ENCODE data around the gene INKA2. TPM values are rescaled to one million over a fixed set of nuclear protein-coding genes. Genes with fewer than 3 reads are reported as not detected.

INKA2 gene
- total and polyA plus RNA-seq, 7 donors = 1.2 to 5.4 (median 3.0) TPM

DNA sequence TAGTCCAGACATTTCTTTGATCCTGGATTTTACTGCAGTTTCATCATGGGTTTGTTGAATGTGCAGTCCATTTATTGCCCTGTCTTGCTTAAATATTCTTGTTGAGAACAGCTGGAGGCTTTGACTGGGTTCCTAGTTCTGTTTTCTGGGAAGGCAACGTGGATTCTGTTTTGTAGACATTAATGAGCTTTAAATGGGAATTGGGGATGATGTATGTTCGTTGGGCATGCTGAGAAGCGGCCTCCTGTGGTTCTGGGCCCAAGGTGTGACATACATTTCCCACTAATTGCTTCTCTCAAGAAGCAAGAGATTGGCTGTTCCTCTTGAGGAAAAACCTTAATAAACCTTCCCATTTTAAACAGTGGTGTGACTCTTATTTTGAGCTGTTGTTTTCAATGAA is 22.9 kb downstream of the INKA2 start:
- DNase-seq = no peak
- H3K27me3 ChIP-seq = no peaks in the 10 kb centered on the region
- H3K9me3 ChIP-seq = no peaks in the 10 kb centered on the region
- intact Hi-C loops (cut with DNase I) = no loop called here
- peaks cover 0 to 28% (median 3%) of the 10 kb centered on the region in 4 donors for H3K36me3 ChIP-seq
- WGBS, 2 donors = 75 to 77% methylated on average over 3 of the region's 3 CpGs
- no peak overlapping the region for H3K4me3 ChIP-seq
- H3K4me1 ChIP-seq = peaks cover 0 to 24% (median 16%) of the 10 kb centered on the region in 4 donors
- TF ChIP-seq POLR2AphosphoS5 (IDR thresholded peaks at IDR 0.05) (no peak), POLR2A (IDR thresholded peaks at IDR 0.05) (no peak), EP300 (IDR thresholded peaks at IDR 0.05) (no peak)
- TF ChIP-seq, protein P1, sequence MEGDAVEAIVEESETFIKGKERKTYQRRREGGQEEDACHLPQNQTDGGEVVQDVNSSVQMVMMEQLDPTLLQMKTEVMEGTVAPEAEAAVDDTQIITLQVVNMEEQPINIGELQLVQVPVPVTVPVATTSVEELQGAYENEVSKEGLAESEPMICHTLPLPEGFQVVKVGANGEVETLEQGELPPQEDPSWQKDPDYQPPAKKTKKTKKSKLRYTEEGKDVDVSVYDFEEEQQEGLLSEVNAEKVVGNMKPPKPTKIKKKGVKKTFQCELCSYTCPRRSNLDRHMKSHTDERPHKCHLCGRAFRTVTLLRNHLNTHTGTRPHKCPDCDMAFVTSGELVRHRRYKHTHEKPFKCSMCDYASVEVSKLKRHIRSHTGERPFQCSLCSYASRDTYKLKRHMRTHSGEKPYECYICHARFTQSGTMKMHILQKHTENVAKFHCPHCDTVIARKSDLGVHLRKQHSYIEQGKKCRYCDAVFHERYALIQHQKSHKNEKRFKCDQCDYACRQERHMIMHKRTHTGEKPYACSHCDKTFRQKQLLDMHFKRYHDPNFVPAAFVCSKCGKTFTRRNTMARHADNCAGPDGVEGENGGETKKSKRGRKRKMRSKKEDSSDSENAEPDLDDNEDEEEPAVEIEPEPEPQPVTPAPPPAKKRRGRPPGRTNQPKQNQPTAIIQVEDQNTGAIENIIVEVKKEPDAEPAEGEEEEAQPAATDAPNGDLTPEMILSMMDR (IDR thresholded peaks at IDR 0.05) = no peak
- no peak overlapping the region for H3K27ac ChIP-seq

GRCh38 chr1:111709986-111710385 is 29.2 kb downstream of the INKA2 start:
- Histone ChIP-seq H3K9me3 (no peaks in the 10 kb centered on the region), H3K36me3 (peaks cover 0 to 80% (median 6%) of the 10 kb centered on the region in 4 donors), H3K27ac (peak overlapping the region in 1 of 4 donors; percentile 45), H3K27me3 (no peaks in the 10 kb centered on the region), H3K4me3 (no peak overlapping the region), H3K4me1 (peaks cover 0 to 19% (median 14%) of the 10 kb centered on the region in 4 donors)
- DNase-seq = no peak
- WGBS, 2 donors = 39 to 74% methylated on average over 1 of the region's 1 CpG
- intact Hi-C loops (cut with DNase I) = loop anchor here (5.0 kb wide), 2 partner anchors 203 to 228 kb away; no protein-coding TSS in a partner anchor
- TF ChIP-seq EP300 (IDR thresholded peaks at IDR 0.05) = no peak
- TF ChIP-seq, protein P1 (IDR thresholded peaks at IDR 0.05) = no peak
- no peak for TF ChIP-seq POLR2AphosphoS5 (IDR thresholded peaks at IDR 0.05)
- no peak for TF ChIP-seq POLR2A (IDR thresholded peaks at IDR 0.05)

DNA sequence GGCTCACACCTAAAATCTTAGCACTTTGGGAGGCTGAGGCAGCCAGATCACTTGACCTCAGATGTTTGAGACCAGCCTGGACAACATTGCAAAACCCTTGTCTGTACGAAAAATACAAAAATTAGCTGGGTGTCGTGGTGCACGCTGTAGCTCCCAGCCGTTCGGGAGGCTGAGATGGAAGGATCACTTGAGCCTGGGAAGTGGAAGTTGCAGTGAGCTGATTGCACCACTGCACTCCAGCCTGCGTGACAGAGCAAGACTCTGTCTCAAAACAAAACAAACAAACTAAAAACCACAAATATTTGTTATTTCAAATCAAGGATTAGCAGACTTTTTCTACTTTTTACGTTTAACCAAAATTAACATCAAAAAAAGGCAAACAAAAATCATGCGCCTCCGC is 31.3 kb downstream of the INKA2 start:
- Histone ChIP-seq H3K27me3 (no peaks in the 10 kb centered on the region), H3K9me3 (no peaks in the 10 kb centered on the region), H3K4me3 (no peak overlapping the region), H3K36me3 (peaks cover 7 to 96% (median 12%) of the 10 kb centered on the region in 4 donors), H3K27ac (peak overlapping the region in 2 of 4 donors; percentile 7 to 45), H3K4me1 (peaks cover 0 to 19% (median 14%) of the 10 kb centered on the region in 4 donors)
- intact Hi-C loops (cut with DNase I) = loop anchor here (5.0 kb wide), 1 partner anchor 201 kb away; no protein-coding TSS in a partner anchor
- no peak for TF ChIP-seq EP300 (IDR thresholded peaks at IDR 0.05)
- no peak for TF ChIP-seq POLR2A (IDR thresholded peaks at IDR 0.05)
- TF ChIP-seq, protein P1 (IDR thresholded peaks at IDR 0.05) = no peak
- TF ChIP-seq POLR2AphosphoS5 (IDR thresholded peaks at IDR 0.05) = no peak
- DNase-seq = no peak
- 73 to 76% methylated on average over 9 of the region's 9 CpGs for WGBS, 2 donors

DNA sequence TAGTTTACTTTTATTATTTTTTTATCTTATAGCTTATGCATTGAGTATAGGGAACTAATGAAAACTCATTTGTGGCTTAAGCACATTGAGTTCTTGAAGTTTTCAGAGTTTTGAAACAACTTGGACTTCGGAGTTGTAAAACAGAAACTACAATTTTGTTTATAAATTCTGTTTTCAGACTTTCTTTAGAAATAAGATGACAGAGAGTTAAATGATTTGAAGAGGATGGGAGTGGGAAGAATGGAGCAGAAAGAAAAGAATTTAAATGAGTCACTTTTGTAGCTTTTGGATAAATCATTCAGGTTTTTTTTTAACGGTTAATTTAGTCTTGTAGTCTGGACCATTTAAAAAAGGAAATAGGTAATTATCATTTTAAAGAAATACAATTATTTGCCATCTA is 32.3 kb downstream of the INKA2 start:
- intact Hi-C loops (cut with DNase I) = loop anchor here (5.0 kb wide), 1 partner anchor 200 kb away; no protein-coding TSS in a partner anchor
- DNase-seq = no peak
- H3K4me3 ChIP-seq = no peak overlapping the region
- peaks cover 0 to 19% (median 14%) of the 10 kb centered on the region in 4 donors for H3K4me1 ChIP-seq
- H3K36me3 ChIP-seq = peaks cover 7 to 96% (median 10%) of the 10 kb centered on the region in 4 donors
- no peaks in the 10 kb centered on the region for H3K27me3 ChIP-seq
- peak overlapping the region in 1 of 4 donors; percentile 27 for H3K27ac ChIP-seq
- no peaks in the 10 kb centered on the region for H3K9me3 ChIP-seq
- WGBS, 2 donors = 75 to 81% methylated on average over 2 of the region's 2 CpGs
- TF ChIP-seq POLR2A (IDR thresholded peaks at IDR 0.05) = no peak
- TF ChIP-seq, protein P1 (IDR thresholded peaks at IDR 0.05) = no peak
- no peak for TF ChIP-seq POLR2AphosphoS5 (IDR thresholded peaks at IDR 0.05)
- no peak for TF ChIP-seq EP300 (IDR thresholded peaks at IDR 0.05)
